GM10266 (cell line): ENCODE measurements around the gene RUSF1.
"Not testable (repeated sequence)": the region's sequence is repeated elsewhere in the genome, so short reads cannot be mapped to it uniquely, and the experiment has no call there.

Experiments
- DNase-seq: peaks from one replicate; pipeline ENCODE4 v3.0.0; 2012; ENCODE audit errors: extremely low spot score
- CTCF ChIP-seq: IDR thresholded peaks from 2 replicates; pipeline ENCODE4 v1.5.1; 2012; ENCODE audit warnings: mild to moderate bottlenecking, low read depth; ENCODE audit not compliant: control insufficient read depth, insufficient read depth; ENCODE audit errors: missing control alignments

The RUSF1 gene

DNA sequence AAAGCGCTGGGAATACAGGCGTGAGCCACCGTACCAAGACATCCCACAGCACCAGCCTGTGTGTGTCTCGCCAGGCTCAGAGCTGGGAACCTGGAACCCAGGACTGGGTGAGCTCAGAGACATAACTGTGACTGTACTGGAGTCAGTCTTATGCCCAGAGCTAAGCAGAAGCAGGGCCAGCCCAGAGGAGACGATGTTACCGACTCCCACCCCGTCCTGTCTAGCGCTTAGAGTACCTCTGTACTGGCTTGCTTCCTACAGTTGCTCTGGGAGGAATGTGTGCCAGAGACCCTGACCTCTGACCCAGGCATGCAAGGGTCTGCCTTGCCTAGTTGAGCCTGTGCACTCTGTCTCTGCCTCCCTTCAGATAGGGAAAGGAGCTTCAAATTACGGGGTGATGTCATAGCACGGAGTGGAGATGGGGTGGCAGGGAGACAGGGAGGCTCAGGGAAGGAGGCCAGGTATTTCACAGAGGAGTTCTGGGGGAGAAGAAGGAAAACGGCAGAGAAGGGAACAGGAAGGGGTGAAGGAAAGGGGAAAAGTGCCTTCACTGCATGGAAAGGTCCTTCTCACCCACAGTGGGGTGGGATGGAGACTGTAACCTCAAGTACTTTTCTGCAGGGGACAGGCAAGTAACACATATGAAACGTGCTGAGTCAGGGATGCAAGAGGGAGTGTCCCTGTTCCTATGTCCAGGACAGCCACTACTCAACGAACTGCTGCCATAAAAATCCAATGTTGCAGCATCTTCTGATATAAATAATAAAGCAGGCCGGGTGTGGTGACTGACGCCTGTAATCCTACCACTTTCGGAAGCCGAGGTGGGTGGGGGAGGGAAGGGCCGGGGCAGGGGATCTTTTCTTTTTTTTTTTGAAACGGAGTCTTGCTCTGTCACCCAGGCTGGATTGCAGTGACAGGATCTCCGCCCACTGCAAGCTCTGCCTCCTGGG is 54.7 kb downstream of the RUSF1 start:
- no peak for DNase-seq
- TF ChIP-seq CTCF, result no peak

DNA sequence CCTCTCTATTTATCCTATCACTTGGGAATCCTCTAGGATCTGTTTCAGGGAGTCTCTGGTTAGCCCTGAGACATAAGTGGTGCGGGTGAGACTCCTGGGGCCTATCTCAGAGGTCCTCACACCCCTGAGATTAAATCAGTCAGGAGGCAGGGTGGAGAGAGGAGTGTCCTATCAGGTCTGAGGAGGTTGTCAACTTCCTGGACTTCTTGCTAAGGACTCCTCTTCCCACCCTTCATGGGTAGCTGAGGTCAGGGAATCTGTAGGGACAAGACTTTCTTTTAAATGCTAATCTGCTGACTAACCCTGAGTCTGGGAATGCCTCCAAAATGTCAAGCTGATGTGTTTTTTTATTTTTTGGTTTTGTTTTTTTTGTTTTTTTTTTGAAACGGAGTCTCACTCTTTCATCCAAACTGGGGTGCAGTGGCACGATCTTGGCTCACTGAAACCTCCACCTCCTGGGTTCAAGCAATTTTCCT is 55.5 kb downstream of the RUSF1 start:
- no peak for TF ChIP-seq CTCF
- no peak for DNase-seq

DNA sequence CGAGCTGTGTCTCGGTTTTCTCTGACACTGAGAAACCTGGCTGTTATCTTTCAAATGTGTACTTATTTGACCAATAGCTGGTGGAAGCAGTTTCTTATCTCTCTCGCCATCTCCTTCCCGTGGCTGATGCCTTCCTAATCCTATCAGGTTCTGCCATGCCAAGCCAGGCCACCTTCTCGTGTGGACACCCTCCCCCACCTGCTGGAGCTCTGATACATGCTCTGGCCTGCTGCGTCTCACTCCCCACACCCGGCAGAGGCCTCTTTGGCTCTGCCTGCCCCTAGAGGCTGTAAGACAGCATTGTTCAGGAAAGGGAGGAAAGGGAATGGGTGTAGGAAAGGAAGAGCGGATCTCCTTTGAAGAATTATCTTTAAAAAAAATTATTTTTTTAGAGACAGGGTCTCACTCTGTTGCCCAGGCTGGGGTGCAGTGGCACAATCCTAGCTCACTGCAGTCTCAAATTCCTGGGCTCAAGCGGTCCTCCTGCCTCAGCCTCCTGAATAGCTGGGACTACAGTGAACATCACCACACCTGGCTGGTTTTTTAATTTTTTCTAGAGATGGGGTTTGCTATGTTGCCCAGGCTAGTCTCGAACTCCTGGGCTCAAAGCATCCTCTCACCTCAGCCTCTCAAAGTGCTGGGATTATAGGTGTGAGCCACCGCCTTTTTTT is 56.4 kb downstream of the RUSF1 start:
- peak; percentile 6 for TF ChIP-seq CTCF
- DNase-seq, result no peak

GRCh38 chr16:31451201-31451600 is 57.0 kb downstream of the RUSF1 start:
- DNase-seq, result no peak

DNA sequence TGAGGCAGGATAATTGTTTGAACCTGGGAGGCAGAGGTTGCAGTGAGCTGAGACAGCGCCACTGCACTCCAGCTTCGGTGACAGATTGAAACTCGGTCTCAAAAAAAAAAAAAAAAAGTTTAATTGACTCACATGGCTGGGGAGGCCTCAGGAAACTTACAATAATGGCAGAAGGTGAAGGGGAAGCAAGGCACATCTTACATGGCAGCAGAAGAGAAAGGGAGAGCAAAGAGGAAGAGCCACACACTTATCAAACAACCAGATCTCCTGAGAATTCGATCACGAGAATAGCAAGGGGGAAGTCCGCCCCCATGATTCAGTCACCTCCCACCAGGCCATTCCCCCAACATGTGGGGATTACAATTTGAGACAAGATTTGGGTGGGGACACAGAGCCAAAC is 62.3 kb downstream of the RUSF1 start:
- not testable (repeated sequence) for DNase-seq

More at GRCh38 chr16:31451201-31451600, 57.0 kb downstream of the RUSF1 start:
- no peak for TF ChIP-seq CTCF

DNA sequence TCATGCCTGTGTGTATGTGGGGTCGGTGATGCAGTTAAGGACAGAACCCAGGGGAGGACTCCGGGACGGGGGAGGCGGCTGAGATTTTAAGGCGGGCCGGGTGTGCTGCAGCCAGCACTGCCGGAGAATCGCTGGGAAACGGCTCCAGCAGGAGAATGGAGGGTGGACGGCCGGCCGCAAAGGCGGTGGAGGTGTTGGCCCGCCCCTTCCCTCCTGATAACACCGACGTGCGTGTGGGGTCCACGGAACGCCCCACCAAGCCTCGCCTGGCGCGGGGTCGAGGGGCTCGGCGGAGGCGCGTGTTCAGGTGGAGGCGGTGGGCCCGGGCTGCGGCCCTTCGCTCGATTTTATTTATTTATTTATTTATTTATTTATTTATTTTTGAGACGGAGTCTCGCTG is 66.2 kb downstream of the RUSF1 start:
- no peak for TF ChIP-seq CTCF

DNA sequence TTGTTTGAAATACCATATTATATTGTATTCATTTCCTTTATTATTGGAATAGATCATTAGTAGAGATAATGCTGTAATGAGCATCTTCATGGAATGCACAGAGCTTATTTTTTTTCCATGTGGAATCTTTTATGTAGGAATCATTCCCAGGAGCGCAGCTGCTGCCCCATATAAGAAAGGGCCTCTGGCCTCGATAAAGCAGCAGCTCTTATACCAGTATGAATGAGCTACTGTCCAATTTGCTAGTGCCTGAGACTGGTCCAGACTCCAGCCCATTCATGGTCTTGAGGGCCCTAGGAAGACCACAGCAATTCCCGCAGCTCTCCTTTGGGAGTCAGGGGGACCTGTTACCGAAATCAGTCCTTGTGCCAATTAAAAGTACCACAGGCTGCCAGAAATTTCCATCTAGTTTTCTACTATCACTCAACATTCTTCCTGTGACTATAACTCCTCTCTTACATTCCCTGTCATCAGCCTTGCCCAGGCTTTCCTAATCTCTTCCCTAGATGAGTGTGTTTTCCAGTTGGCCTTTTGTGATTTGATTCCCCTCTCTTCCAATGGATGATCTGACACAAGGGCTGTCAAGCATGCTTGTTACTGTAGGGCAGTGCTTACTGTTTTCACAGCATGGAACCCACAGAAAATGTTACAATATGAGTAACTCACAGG is 67.5 kb downstream of the RUSF1 start:
- no peak for TF ChIP-seq CTCF
- DNase-seq, result no peak

More for the DNA sequence above, 66.2 kb downstream of the RUSF1 start:
- DNase-seq, result no peak
